HG02943 (cell line): ENCODE measurements around the gene JSRP1.

Experiments
- ATAC-seq: cut with Tn5 transposase; IDR thresholded peaks from one replicate; pipeline ENCODE4 v1.9.1; 2021; ENCODE audit warnings: mild to moderate bottlenecking, low read depth, moderate library complexity; ENCODE audit not compliant: unreplicated experiment

JSRP1 gene

GRCh38 chr19:2268480-2268830 is 12.2 kb upstream of the JSRP1 start:
- no peak for ATAC-seq

GRCh38 chr19:2266183-2266993 is 10.2 kb upstream of the JSRP1 start:
- ATAC-seq, result no peak

GRCh38 chr19:2261438-2262172 is 5.4 kb upstream of the JSRP1 start:
- no peak for ATAC-seq

GRCh38 chr19:2260341-2260805 is 4.2 kb upstream of the JSRP1 start:
- ATAC-seq, result no peak

DNA sequence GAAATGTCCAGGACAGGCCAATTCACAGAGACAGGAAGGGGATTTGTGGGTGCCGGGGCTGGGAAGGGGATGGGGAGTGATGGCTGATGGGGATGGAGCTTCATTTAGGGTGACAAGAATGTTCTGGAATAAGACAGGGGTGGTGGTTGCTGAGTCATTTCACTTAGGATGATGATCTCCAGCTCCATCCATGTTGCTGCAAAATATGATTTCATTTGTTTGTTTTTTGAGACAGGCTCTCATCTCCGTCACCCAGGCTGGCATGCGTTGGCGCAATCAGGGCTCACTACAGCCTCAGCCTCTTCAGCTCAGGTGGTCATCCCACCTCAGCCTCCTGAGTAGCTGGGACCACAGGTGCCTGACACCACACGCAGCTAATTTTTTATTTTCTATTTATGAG is 3.1 kb upstream of the JSRP1 start:
- no peak for ATAC-seq

DNA sequence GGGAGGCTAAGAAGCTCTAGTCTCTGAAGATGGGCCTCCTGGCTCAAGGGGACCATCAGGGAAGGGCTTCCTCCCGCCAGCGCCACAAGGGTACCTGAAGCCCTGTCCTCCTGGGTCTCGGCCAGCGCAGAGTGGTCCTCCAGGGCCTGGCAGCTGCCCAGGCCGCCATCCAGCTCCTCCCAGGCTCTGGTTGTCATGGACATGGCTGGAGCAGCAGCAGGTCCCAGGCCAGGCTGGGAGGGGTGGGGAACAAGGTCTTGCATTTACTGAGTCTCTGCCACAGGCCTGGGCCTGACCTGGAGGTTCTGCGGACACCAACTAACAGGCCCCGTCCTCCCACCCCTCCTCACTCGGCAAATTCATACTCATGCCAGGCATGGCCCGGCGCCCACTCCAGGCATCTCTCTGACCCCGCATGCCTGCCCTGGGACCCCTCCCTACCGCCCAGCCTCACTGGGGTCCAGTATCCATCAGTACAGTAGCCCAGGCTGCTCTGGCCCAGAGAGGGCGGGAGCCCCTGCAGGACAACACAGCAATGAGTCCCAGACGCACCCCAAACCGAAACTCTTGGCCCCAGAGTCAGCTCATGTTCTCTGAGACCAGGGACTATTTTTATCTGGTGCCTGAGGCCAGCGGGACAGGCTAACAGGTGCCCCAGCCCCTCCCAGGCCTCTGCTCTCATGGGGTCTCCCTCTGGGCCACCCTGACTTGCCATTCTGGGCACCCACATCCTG is 938 bp downstream of the JSRP1 start:
- no peak for ATAC-seq

GRCh38 chr19:2254064-2254872 is 1.9 kb downstream of the JSRP1 start:
- ATAC-seq, result no peak

GRCh38 chr19:2253106-2254063 is 2.8 kb downstream of the JSRP1 start:
- ATAC-seq, result no peak

- no peak for ATAC-seq
Observed at GRCh38 chr19:2252797-2253105, 3.5 kb downstream of the JSRP1 start.

DNA sequence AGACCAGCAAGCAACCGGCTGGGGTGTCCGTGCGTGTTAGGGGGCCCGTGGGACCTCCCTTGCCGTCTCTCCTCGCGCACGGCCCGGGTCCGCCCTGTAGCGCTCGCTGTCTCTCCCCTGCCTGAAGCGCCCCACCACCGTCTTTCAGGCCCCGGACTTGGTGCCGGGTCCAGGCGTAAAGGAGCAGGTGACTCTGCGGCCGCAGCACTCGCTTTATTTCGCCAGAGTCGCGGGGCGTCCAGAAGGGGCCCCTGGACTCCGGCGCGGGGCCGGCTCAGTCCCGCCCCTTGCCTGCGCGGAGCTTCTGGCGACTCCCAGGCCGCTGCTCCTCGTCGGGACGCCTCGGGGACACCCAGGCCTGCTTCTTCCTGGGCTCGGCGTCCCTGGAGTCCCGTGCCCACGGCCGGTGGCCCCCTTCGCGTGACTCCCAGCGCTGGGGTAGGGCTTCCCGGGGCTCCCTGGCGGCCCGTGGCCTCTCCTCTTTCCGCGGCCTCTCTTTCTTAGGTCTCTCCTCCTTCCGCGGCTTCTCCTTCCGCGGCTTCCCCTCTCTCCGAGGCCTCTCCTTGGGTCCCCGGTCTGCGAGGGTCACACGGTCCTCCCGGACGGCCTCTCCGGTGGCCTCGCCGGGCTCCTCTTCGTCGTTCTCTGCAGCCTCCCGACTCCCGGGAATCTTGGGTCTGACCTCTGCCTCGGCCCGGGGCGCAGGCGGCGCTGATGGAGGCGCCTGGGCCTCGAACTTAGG is 4.0 kb downstream of the JSRP1 start:
- no peak for ATAC-seq

DNA sequence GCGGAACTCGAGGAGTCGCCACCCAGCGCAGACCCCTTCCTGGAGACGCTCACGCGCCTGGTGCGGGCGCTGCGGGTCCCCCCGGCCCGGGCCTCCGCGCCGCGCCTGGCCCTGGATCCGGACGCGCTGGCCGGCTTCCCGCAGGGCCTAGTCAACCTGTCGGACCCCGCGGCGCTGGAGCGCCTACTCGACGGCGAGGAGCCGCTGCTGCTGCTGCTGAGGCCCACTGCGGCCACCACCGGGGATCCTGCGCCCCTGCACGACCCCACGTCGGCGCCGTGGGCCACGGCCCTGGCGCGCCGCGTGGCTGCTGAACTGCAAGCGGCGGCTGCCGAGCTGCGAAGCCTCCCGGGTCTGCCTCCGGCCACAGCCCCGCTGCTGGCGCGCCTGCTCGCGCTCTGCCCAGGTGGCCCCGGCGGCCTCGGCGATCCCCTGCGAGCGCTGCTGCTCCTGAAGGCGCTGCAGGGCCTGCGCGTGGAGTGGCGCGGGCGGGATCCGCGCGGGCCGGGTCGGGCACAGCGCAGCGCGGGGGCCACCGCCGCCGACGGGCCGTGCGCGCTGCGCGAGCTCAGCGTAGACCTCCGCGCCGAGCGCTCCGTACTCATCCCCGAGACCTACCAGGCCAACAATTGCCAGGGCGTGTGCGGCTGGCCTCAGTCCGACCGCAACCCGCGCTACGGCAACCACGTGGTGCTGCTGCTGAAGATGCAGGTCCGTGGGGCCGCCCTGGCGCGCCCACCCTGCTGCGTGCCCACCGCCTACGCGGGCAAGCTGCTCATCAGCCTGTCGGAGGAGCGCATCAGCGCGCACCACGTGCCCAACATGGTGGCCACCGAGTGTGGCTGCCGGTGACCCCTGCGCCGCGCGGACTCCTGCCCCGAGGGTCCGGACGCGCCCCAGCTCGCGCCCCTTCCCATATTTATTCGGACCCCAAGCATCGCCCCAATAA is 4.8 kb downstream of the JSRP1 start:
- ATAC-seq, result no peak

DNA sequence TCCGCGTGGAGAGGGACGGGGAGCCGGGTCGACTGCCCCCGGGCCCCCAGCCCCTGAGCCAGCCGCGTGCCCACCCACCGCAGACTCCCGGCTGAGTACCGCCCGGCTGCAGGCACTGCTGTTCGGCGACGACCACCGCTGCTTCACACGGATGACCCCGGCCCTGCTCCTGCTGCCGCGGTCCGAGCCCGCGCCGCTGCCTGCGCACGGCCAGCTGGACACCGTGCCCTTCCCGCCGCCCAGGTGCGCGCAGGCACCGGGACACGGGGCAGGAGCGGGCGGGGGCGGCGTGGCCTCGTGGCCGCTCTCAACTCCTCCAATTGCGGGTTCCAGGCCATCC is 5.5 kb downstream of the JSRP1 start:
- ATAC-seq, result no peak

DNA sequence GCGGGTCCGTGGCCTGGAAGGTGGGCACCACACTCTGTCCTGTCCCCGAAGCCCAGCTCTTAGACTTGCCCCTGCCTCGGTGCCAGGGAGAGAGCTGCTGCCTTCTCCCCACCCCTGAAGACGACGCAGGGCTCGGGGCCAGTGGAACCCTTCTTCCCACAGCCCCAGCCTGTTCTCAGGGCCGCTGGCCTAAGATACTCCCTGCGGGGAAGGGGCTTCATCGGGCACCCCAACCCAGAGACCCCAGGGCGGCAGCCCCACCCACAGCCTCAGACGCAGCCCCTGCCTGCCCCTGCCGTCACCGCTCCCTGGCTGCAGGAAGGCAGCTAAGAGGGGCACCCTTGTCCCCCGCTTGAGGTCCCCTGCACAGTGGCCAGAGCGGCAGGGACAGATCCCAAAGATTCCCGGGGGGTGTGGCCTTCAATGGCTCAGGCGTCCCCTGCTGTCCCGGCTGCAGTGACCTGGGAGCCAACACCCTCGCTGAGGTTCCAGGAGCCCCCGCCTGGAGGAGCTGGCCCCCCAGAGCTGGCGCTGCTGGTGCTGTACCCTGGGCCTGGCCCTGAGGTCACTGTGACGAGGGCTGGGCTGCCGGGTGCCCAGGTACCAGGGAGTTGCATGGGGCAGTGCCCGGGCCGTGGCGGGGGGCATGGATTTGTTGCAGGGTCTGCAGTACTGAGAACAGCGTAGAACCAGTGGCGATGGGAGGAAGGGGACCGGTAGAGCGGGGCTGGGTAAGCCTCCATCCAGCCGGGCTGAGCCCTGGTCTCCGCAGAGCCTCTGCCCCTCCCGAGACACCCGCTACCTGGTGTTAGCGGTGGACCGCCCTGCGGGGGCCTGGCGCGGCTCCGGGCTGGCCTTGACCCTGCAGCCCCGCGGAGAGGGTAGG is 6.1 kb downstream of the JSRP1 start:
- no peak for ATAC-seq

DNA sequence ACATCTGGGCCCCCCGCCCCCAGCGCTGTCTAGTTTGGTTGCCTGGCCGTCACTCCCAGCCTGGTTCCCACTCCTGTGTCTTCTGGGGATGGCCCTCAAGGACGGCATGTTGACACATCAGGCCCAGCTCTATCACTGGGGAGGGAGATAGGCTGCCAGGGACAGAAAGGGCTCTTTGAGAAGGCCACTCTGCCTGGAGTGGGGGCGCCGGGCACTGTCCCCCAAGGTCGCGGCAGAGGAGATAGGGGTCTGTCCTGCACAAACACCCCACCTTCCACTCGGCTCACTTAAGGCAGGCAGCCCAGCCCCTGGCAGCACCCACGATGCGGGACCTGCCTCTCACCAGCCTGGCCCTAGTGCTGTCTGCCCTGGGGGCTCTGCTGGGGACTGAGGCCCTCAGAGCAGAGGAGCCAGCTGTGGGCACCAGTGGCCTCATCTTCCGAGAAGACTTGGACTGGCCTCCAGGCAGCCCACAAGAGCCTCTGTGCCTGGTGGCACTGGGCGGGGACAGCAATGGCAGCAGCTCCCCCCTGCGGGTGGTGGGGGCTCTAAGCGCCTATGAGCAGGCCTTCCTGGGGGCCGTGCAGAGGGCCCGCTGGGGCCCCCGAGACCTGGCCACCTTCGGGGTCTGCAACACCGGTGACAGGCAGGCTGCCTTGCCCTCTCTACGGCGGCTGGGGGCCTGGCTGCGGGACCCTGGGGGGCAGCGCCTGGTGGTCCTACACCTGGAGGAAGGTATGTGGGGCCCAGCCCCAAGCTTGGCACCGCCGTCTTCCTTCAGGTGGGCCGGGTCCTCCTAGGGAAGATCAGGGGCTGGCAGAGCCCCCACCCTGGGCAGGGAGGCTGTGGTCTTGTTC is 7.0 kb downstream of the JSRP1 start, which contains the start of gene AMH:
TSS of gene AMH (plus strand) at position 314 of the 857 bp plus-strand sequence. CDS start at position 324, 10 bp downstream.
- no peak for ATAC-seq

DNA sequence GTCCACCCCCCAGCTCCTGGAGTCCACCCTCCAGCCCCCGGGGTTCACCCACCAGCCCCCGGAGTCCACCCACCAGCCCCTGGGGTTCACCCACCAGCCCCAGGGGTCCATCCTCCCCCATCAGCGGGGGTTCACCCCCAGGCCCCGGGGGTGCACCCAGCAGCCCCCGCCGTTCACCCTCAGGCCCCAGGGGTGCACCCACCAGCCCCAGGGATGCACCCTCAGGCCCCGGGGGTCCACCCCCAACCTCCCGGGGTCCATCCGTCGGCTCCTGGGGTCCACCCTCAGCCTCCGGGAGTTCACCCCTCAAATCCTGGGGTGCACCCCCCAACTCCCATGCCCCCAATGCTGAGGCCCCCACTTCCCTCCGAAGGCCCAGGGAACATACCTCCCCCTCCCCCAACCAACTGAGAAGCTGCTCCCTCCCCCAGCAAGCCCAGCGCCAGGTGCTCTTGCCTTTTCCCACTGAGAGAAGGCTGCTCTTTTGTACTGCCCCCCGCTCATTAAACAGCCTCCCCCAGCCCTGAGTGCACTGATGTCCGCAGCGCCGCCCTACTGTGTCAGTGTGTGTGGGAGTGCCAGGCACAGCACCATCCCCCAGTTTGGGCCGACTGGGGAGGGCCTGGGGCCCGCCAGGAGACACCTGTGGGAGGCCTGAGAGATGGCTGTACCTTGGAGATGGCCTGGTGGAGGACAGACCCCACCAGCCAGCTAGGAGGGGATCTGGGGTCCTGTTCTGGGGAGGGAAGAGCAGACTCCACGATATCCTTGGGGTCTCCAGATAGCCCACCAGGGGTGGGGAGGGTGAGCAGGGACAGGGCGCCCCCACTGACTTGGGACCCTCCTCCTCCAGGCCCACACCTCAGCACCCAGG is 7.8 kb downstream of the JSRP1 start:
- no peak for ATAC-seq
